Choroid plexus epithelial cell (primary cell): ENCODE results near the gene CHKA.

Experiments
- DNase-seq: peaks from one replicate; pipeline ENCODE4 v3.0.0-alpha.2; 2010; ENCODE audit warnings: low read depth
- H3K4me3 ChIP-seq: 2 replicates; pipeline ENCODE4 v1.5.1; 2011; ENCODE audit warnings: low read depth, mild to moderate bottlenecking, control low read depth, low read length, moderate library complexity
- CTCF ChIP-seq: conservative IDR thresholded peaks from 2 replicates; pipeline ENCODE4 v1.5.1; 2011; ENCODE audit warnings: low read depth, mild to moderate bottlenecking, control low read depth, inconsistent platforms, low read length, moderate library complexity

Gene CHKA

GRCh38 chr11:68013611-68014156 lies 107.5 kb downstream of the CHKA start:
- TF ChIP-seq CTCF, result no peak
- H3K4me3 ChIP-seq, result no peak overlapping the region
- DNase-seq, result no peak

GRCh38 chr11:68012843-68013610 lies 108.2 kb downstream of the CHKA start:
- DNase-seq, result peak; percentile 98
- H3K4me3 ChIP-seq, result no peak overlapping the region
- TF ChIP-seq CTCF, result no peak

- TF ChIP-seq CTCF, result no peak
- H3K4me3 ChIP-seq, result no peak overlapping the region
- DNase-seq, result no peak
Measured at GRCh38 chr11:68012044-68012842, 108.9 kb downstream of the CHKA start.

- no peak for DNase-seq
- H3K4me3 ChIP-seq, result peak overlapping the region; percentile 59
- TF ChIP-seq CTCF, result no peak
Measured at GRCh38 chr11:68011051-68011943, 109.9 kb downstream of the CHKA start.

- H3K4me3 ChIP-seq, result peak within 1 kb of the TSS; percentile 59
- peak; percentile 87 for DNase-seq
Measured at GRCh38 chr11:68010090-68011041, 110.8 kb downstream of the CHKA start, which contains the start of gene ALDH3B1. Gene ALDH3B1 (plus strand): TSS chr11:68010327. CDS start chr11:68015298, 4,971 bp downstream.

More at GRCh38 chr11:68010090-68011041, 110.8 kb downstream of the CHKA start, which contains the start of gene ALDH3B1:
- peak; percentile 11 for TF ChIP-seq CTCF
